ENCODE results near the gene FOXC1. TPM values are rescaled to one million over a fixed set of nuclear protein-coding genes. Genes with fewer than 3 reads are reported as not detected.

FOXC1 gene
- total RNA-seq, 1 experiment from 2014 or later, result 40.7 TPM

- Histone ChIP-seq H3K9me2 (ENCODE audit: insufficient read depth) (no peaks in the 10 kb centered on the region), H3K27ac (ENCODE audit: low read depth, low read length) (no peak overlapping the region), H3K27me3 (ENCODE audit: insufficient read depth, low read length) (no peaks in the 10 kb centered on the region), H3K4me1 (ENCODE audit: control insufficient read depth in 1 of 2, insufficient read depth in 2 of 2, low read length in 2 of 2) (peaks cover 31 to 38% of the 10 kb centered on the region in 2 experiments), H3K9ac (ENCODE audit: low read length) (peak overlapping the region; percentile 33; the same call in 1 of the 2 replicates), H3K4me2 (ENCODE audit: low read length) (peak overlapping the region; percentile 58), H4K20me1 (ENCODE audit: insufficient read depth) (no peaks in the 10 kb centered on the region), H3K36me3 (ENCODE audit: control insufficient read depth in 1 of 2, insufficient read depth in 2 of 2, low read length in 2 of 2) (no peaks in the 10 kb centered on the region), H3K4me3 (replicated peaks in 1 of 2; ENCODE audit: low read depth in 1 of 2, low read length in 2 of 2) (peak overlapping the region in 1 of 2 experiments; percentile 31; a peak in 1 of 4 replicates), H2AFZ (ENCODE audit: low read depth, low read length, poor library complexity, severe bottlenecking) (no peak overlapping the region), H3K9me3 (ENCODE audit: control insufficient read depth in 1 of 2, insufficient read depth in 1 of 2, low read depth in 1 of 2, low read length in 2 of 2) (no peaks in the 10 kb centered on the region), H3K79me2 (ENCODE audit: insufficient read depth, low read length) (no peaks in the 10 kb centered on the region)
- ChIA-PET POLR2A (no interaction called here), RAD21 (ENCODE audit: low non-redundant PET in 1 of 2, low total read pairs in 2 of 2, uncharacterized antibody in 2 of 2, unreplicated experiment in 2 of 2) (no interaction called here), CTCF (no interaction called here)
- no TSS peak for BruUV-seq (replicated peaks)
- peak; percentile 61 for DNase-seq (ENCODE audit: low read depth, low spot score)
- intact Hi-C loops (cut with micrococcal nuclease), result no loop called here
- peak; percentile 47; the same call in 1 of the 2 replicates for TF ChIP-seq FOSL1 (IDR thresholded peaks at IDR 0.05; ENCODE audit: low read depth)
- TF ChIP-seq SRF (IDR thresholded peaks at IDR 0.05; ENCODE audit: low read depth), result no peak
- TF ChIP-seq POLR2AphosphoS5 (IDR thresholded peaks at IDR 0.05; ENCODE audit: low read depth, low read length), result peak; percentile 52
- TF ChIP-seq YY1 (IDR thresholded peaks at IDR 0.05; ENCODE audit: extremely low read depth, insufficient replicate concordance, low read depth, low read length), result peak; percentile 47
- TF ChIP-seq CBX3 (IDR thresholded peaks at IDR 0.05; ENCODE audit: low read depth), result peak; percentile 77
- peak; percentile 44 for TF ChIP-seq MAX (IDR thresholded peaks at IDR 0.05)
- peak; percentile 60 for TF ChIP-seq SP1 (IDR thresholded peaks at IDR 0.05; ENCODE audit: low read depth)
- TF ChIP-seq ATF3 (IDR thresholded peaks at IDR 0.05), result no peak
- 0 out of 2 replicates have a peak, but pooled peaks have one; percentile 27 for TF ChIP-seq RAD21 (IDR thresholded peaks at IDR 0.05; ENCODE audit: low read depth)
- TF ChIP-seq CTCF (IDR thresholded peaks at IDR 0.05 in 2 of 3, conservative IDR thresholded peaks at IDR 0.05 in 1 of 3; ENCODE audit: borderline replicate concordance in 1 of 3, insufficient read depth in 1 of 3, low read depth in 2 of 3, low read length in 2 of 3), result no peak
- peak; percentile 76 for TF ChIP-seq JUND (IDR thresholded peaks at IDR 0.05)
- no peak for TF ChIP-seq ZFX (IDR thresholded peaks at IDR 0.05)
- peak; percentile 96 for ATAC-seq
These were observed 31.7 kb downstream of the FOXC1 start for GRCh38 chr6:1641343-1641885.

All from HCT116 (cell line).